HCT116 (cell line): ENCODE measurements around the gene AJUBA.

Source experiments
- EZH2phosphoT487 ChIP-seq: fragments of 200-600 bp; IDR thresholded peaks from 2 replicates; pipeline ENCODE4 v1.6.1; 2018; ENCODE audit warnings: antibody characterized with exemption, borderline replicate concordance
- POLR2AphosphoS5 ChIP-seq: IDR thresholded peaks from 2 replicates; pipeline ENCODE4 v1.6.1; 2011; ENCODE audit warnings: mild to moderate bottlenecking, low read depth, low read length, moderate library complexity
- SP1 ChIP-seq: IDR thresholded peaks from 2 replicates; pipeline ENCODE4 v1.6.1; 2012; ENCODE audit warnings: low read depth
- TF ChIP-seq, protein P1 (sequence below): IDR thresholded peaks from 2 replicates; pipeline ENCODE4 v1.6.1; 2012

DNA sequence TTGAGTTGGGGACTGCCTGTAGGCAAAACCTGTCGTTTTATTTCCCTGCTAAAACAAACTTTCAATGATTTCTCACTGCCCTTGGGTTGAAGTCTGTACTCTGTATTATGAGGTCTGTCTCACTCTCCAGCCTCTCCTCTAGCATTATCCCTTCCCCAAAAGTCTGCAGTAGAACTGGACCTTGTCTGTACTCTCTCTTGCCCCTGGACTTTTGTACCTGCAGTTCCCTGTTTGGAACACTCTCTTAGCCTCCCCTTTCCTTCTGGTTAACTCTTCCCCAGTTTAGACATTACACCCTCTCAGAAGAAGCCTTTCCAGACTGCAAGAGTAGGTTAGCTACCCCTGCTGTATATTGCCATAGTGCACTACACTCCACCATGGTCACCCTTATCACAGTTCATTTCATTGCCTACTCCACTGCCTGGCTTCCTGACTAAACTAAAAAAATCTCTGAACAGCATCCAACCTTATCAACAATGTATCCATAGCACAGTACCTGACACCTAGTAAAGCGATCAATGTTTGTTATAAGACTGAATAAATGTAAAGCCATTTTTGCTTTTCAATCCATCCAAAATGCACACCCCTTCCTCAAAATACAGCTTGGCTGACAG lies 3.6 kb upstream of the AJUBA start:
- TF ChIP-seq EZH2phosphoT487 = no peak
- no peak for TF ChIP-seq POLR2AphosphoS5
- TF ChIP-seq, protein P1, sequence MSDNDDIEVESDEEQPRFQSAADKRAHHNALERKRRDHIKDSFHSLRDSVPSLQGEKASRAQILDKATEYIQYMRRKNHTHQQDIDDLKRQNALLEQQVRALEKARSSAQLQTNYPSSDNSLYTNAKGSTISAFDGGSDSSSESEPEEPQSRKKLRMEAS = no peak
- no peak for TF ChIP-seq SP1
